Measurements from ENCODE around the gene SEMA5A.

The SEMA5A gene

GRCh38 chr5:9324348-9325077 lies 221.4 kb downstream of the SEMA5A start:
- DNase-seq, result no peak

GRCh38 chr5:9320652-9321051 lies 225.2 kb downstream of the SEMA5A start:
- no peak for DNase-seq

- no peak for DNase-seq
These were observed 227.8 kb downstream of the SEMA5A start for GRCh38 chr5:9318031-9318430.

GRCh38 chr5:9316733-9317132 lies 229.1 kb downstream of the SEMA5A start:
- no peak for DNase-seq

- DNase-seq, result no peak
These were observed 229.8 kb downstream of the SEMA5A start for GRCh38 chr5:9316041-9316440.

- DNase-seq, result no peak
These were observed 231.3 kb downstream of the SEMA5A start for GRCh38 chr5:9314558-9314957.

- DNase-seq, result no peak
These were observed 232.1 kb downstream of the SEMA5A start for GRCh38 chr5:9313751-9314150.

- no peak for DNase-seq
These were observed 238.7 kb downstream of the SEMA5A start for GRCh38 chr5:9307150-9307549.

- DNase-seq, result no peak
These were observed 243.7 kb downstream of the SEMA5A start for GRCh38 chr5:9302218-9302617.

GRCh38 chr5:9301200-9301599 lies 244.7 kb downstream of the SEMA5A start:
- no peak for DNase-seq

- no peak for DNase-seq
These were observed 248.7 kb downstream of the SEMA5A start for GRCh38 chr5:9297134-9297533.

- no peak for DNase-seq
These were observed 250.4 kb downstream of the SEMA5A start for GRCh38 chr5:9295466-9295801.

GRCh38 chr5:9294793-9295465 lies 250.9 kb downstream of the SEMA5A start:
- no peak for DNase-seq

- no peak for DNase-seq
These were observed 257.6 kb downstream of the SEMA5A start for GRCh38 chr5:9288234-9288633.

GRCh38 chr5:9284781-9285307 lies 261.0 kb downstream of the SEMA5A start:
- DNase-seq, result peak; percentile 87

GRCh38 chr5:9284272-9284671 lies 261.6 kb downstream of the SEMA5A start:
- DNase-seq, result no peak

- no peak for DNase-seq
These were observed 262.4 kb downstream of the SEMA5A start for GRCh38 chr5:9283473-9283872.

GRCh38 chr5:9283021-9283420 lies 262.9 kb downstream of the SEMA5A start:
- peak; percentile 34 for DNase-seq

- DNase-seq, result peak; percentile 78
These were observed 263.7 kb downstream of the SEMA5A start for GRCh38 chr5:9282211-9282610.

- no peak for DNase-seq
These were observed 266.1 kb downstream of the SEMA5A start for GRCh38 chr5:9279774-9280173.

- DNase-seq, result no peak
These were observed 266.8 kb downstream of the SEMA5A start for GRCh38 chr5:9278921-9279603.

- peak; percentile 40 for DNase-seq
These were observed 276.9 kb downstream of the SEMA5A start for GRCh38 chr5:9269014-9269413.

- DNase-seq, result peak; percentile 72
These were observed 277.6 kb downstream of the SEMA5A start for GRCh38 chr5:9268226-9268625.

Data from fibroblast of skin of back (primary cell).